NB4 (cell line): ENCODE measurements around the gene SENP6.
A peak's percentile ranks its signal among the peaks of the same experiment; 100 is the strongest.

Experiments
- DNase-seq: peaks from one replicate; pipeline ENCODE4 v3.0.0; 2010; ENCODE audit warnings: low read depth
- H3K4me3 ChIP-seq: one replicate; pipeline ENCODE4 v1.5.1; 2011; ENCODE audit warnings: mild to moderate bottlenecking, low read depth, low read length, moderate library complexity
- MAX ChIP-seq: IDR thresholded peaks from 2 replicates; pipeline ENCODE4 v1.6.1; 2011; ENCODE audit warnings: low read depth, low read length
- MYC ChIP-seq: IDR thresholded peaks from 2 replicates; pipeline ENCODE4 v1.6.1; 2011; ENCODE audit warnings: low read depth, low read length
- POLR2A ChIP-seq: IDR thresholded peaks from 2 replicates; pipeline ENCODE4 v1.6.1; 2011; ENCODE audit warnings: mild to moderate bottlenecking; ENCODE audit not compliant: insufficient read length; ENCODE audit errors: extremely low read depth
- TF ChIP-seq, protein P1 (sequence below): IDR thresholded peaks from one replicate; pipeline ENCODE4 v1.5.1; 2012; ENCODE audit warnings: low read depth, low read length

SENP6 gene

GRCh38 chr6:75746221-75746620 is 144.5 kb downstream of the SENP6 start:
- no peak for TF ChIP-seq POLR2A
- TF ChIP-seq MYC, result no peak
- no peak for TF ChIP-seq MAX
- TF ChIP-seq, protein P1, sequence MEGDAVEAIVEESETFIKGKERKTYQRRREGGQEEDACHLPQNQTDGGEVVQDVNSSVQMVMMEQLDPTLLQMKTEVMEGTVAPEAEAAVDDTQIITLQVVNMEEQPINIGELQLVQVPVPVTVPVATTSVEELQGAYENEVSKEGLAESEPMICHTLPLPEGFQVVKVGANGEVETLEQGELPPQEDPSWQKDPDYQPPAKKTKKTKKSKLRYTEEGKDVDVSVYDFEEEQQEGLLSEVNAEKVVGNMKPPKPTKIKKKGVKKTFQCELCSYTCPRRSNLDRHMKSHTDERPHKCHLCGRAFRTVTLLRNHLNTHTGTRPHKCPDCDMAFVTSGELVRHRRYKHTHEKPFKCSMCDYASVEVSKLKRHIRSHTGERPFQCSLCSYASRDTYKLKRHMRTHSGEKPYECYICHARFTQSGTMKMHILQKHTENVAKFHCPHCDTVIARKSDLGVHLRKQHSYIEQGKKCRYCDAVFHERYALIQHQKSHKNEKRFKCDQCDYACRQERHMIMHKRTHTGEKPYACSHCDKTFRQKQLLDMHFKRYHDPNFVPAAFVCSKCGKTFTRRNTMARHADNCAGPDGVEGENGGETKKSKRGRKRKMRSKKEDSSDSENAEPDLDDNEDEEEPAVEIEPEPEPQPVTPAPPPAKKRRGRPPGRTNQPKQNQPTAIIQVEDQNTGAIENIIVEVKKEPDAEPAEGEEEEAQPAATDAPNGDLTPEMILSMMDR, result no peak
- no peak for DNase-seq

GRCh38 chr6:75747152-75747992 is 145.7 kb downstream of the SENP6 start:
- no peak overlapping the region for H3K4me3 ChIP-seq
- TF ChIP-seq POLR2A (no peak), MYC (no peak), MAX (no peak)
- TF ChIP-seq, protein P1, result no peak
- no peak for DNase-seq

More at GRCh38 chr6:75746221-75746620, 144.5 kb downstream of the SENP6 start:
- no peak overlapping the region for H3K4me3 ChIP-seq

GRCh38 chr6:75748003-75748742 is 146.5 kb downstream of the SENP6 start:
- no peak for DNase-seq
- H3K4me3 ChIP-seq, result peak overlapping the region; percentile 35
- TF ChIP-seq MAX (no peak), MYC (no peak), POLR2A (no peak)
- TF ChIP-seq, protein P1, result no peak

DNA sequence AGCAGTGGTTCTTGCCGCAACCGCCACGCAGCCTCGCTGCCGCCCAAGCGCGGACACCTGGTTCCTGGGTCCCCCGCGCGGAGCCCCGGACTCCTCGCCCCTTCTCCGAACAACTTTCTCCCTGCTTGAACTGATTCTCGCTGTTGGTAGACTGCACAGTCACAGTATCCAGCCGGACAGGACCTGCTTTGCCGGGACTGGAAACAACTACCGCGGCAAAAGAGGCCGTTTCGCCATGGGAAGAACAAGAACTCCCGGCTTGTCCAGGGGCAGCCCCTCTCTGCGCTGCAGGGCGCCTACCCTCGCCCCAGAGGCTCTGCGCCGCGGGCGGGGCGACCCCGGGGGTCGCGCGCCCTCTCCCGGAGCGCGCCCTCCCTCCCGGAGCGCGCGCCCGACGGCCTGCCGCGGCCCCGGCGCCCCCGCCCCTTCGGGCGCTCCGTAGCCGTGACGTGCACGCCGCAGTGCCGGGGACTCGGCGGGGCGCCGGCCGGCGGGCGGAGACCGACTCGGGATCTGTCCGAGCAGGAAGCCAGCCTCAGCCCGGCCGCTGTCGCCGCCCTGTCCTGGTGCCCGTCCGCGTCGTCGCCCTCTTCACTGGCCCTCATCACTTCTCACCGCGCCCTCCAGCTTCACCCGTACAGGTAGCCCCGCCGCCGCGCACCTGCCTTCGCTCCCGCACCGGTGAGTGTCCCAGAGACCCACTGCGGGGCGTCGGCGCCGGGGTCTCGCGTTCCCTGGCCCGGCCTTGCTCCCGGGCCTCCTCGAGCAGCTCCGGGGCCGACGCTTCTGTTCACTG is 147.3 kb downstream of the SENP6 start, which contains the start of gene MYO6:
Gene MYO6 (plus strand): TSS at position 497 of the 796 bp plus-strand sequence. CDS start 68,309 bp downstream, outside the sequence.
- TF ChIP-seq MYC (no peak), POLR2A (no peak), MAX (no peak)
- TF ChIP-seq, protein P1, result no peak
- peak within 1 kb of the TSS; percentile 35 for H3K4me3 ChIP-seq
- peak; percentile 40 for DNase-seq

DNA sequence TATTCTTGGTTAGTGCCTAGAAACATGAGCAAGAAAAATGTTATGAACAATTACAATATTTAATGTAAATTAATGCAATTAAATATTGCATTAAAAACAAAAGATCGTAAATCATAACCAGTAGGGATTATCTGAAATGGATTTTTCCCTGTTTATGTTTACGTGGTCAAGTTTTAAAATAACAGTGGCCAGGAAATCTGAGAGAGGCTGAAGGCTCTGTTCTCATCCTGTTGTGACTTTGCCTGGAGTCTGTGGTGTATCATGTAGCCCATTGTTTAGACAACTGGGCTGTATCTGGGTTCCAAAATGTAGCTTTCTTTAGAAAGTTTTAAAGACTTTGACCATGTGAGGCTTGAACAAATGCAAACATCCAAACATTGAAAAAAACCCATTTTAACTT is 149.8 kb downstream of the SENP6 start:
- DNase-seq, result no peak
- no peak overlapping the region for H3K4me3 ChIP-seq
- TF ChIP-seq MYC (no peak), POLR2A (no peak), MAX (no peak)
- TF ChIP-seq, protein P1, result no peak
